BLaER1 (cell line): ENCODE data around the gene GBX1.

Experiments used
- H3K27ac ChIP-seq: shearing (Covaris generic); formaldehyde crosslinking; 2 replicates; pipeline ENCODE4 v1.8.1; 2022
- H3K27me3 ChIP-seq: shearing (Covaris generic); formaldehyde crosslinking; 2 replicates; pipeline ENCODE4 v1.8.1; 2022
- H3K36me3 ChIP-seq: shearing (Covaris generic); formaldehyde crosslinking; 2 replicates; pipeline ENCODE4 v1.8.1; 2022
- H3K4me1 ChIP-seq: shearing (Covaris generic); formaldehyde crosslinking; 2 replicates; pipeline ENCODE4 v1.8.1; 2022
- H3K4me2 ChIP-seq: shearing (Covaris generic); formaldehyde crosslinking; 2 replicates; pipeline ENCODE4 v1.8.1; 2022
- H3K4me3 ChIP-seq: shearing (Covaris generic); formaldehyde crosslinking; 2 replicates; pipeline ENCODE4 v1.8.1; 2022
- H3K9ac ChIP-seq: shearing (Covaris generic); formaldehyde crosslinking; 2 replicates; pipeline ENCODE4 v1.8.1; 2022
- H3K9me3 ChIP-seq: shearing (Covaris generic); formaldehyde crosslinking; 2 replicates; pipeline ENCODE4 v1.8.1; 2022
- H4K20me1 ChIP-seq: shearing (Covaris generic); formaldehyde crosslinking; 2 replicates; pipeline ENCODE4 v1.8.1; 2022
- Cebpa-rat ChIP-seq: shearing (Covaris generic); IDR thresholded peaks from 2 replicates; pipeline ENCODE4 v1.8.1; 2022

GBX1 gene

DNA sequence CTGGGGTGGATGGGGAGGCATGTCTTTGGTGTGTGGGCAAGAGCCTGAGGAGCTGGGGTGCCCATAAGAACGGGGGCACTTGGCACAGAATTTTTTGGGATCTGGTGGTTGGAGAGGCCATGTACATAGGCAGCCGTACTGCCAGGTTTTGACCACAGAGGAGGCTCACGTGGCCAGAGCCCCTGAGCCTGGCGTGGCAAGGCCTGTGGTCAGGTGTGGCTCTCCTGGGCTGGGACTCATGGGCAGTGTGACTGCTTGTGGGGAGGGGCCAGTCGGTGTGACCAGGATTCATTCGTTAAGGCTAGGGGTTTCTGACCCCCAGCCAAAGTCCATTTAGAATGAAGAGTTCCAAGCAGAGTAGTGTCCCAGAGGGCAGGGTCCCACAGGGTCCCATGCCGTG, 43.0 kb downstream of the GBX1 start:
- H3K27me3 ChIP-seq = no peaks in the 10 kb centered on the region
- no peaks in the 10 kb centered on the region for H3K9me3 ChIP-seq
- TF ChIP-seq Cebpa-rat = no peak
- peaks cover 91% of the 10 kb centered on the region for H3K36me3 ChIP-seq
- peaks cover 83% of the 10 kb centered on the region for H4K20me1 ChIP-seq
- no peaks in the 10 kb centered on the region for H3K4me1 ChIP-seq
- no peak overlapping the region for H3K4me3 ChIP-seq
- H3K27ac ChIP-seq = no peak overlapping the region
- no peak overlapping the region for H3K9ac ChIP-seq
- H3K4me2 ChIP-seq = no peak overlapping the region

DNA sequence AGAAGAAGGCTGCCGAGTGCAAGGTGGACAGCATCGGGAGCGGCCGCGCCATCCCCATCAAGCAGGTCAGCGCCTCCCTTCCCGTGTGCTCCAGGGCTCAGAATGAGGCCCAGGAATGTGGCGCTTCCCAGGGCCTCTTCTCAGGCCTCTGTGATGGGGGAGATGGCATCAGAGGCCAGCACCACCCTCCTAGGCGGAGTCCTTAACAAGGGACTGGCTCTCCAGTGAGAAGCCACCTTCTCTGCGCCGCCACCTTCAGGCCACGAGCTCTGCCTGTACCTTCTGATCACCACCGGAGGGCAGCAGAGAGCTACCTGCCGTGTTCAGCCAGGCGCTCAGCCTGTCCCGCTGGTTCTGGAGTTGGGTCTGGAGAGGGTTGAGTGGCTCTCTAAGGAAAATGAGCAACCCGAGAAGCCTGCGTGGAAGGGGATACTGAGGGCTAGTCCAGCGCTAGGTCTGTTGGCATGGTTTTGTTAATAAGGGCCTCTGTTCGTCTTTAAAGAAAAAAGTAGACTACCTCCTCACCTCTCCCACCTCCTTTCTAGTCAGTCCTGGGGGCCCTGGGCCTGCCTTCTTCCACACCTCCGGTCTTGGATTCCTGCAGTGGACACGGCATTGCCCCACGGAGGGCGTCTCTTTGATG, 43.6 kb downstream of the GBX1 start:
- Histone ChIP-seq H3K36me3 (peaks cover 92% of the 10 kb centered on the region), H4K20me1 (peaks cover 89% of the 10 kb centered on the region), H3K4me3 (no peak overlapping the region), H3K9ac (no peak overlapping the region), H3K4me1 (no peaks in the 10 kb centered on the region), H3K27me3 (no peaks in the 10 kb centered on the region), H3K4me2 (no peak overlapping the region), H3K9me3 (no peaks in the 10 kb centered on the region), H3K27ac (no peak overlapping the region)
- TF ChIP-seq Cebpa-rat = no peak

DNA sequence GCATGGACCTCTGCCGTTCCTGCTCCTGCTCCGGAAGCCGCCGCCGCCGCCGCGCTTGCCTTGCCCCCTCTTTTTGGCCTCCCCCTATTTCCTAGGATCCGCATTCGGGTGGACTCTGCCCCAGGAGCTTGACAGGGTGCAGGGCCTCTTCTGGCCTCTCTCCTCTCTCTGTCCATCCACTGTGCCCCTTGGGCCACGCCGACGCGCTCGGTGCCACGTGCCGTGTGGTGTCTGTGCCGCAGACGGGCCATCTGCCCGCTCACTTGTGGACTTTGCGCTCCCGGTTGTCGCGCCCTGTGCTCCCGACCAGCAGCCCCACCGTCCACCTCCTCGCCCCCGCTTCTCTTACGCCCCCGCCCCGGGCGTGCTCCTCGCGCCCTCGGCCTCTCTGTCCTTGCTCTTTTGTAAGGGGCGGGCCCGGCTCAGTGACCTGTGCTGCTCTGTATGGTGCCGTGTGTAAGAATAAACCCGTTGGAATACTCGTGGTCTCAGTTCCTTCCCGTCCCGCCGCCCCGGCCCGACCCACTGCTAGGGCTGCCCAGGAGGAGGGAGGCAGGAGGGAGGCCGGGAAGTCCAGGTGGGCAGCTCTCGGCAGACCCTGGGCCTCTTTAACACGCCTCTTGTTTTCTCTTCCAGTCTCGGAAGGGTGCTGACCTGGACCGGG, 44.2 kb downstream of the GBX1 start:
- Histone ChIP-seq H4K20me1 (peaks cover 94% of the 10 kb centered on the region), H3K4me3 (no peak overlapping the region), H3K27ac (no peak overlapping the region), H3K9me3 (no peaks in the 10 kb centered on the region), H3K36me3 (peaks cover 92% of the 10 kb centered on the region), H3K4me2 (no peak overlapping the region), H3K4me1 (no peaks in the 10 kb centered on the region), H3K9ac (no peak overlapping the region), H3K27me3 (no peaks in the 10 kb centered on the region)
- no peak for TF ChIP-seq Cebpa-rat

DNA sequence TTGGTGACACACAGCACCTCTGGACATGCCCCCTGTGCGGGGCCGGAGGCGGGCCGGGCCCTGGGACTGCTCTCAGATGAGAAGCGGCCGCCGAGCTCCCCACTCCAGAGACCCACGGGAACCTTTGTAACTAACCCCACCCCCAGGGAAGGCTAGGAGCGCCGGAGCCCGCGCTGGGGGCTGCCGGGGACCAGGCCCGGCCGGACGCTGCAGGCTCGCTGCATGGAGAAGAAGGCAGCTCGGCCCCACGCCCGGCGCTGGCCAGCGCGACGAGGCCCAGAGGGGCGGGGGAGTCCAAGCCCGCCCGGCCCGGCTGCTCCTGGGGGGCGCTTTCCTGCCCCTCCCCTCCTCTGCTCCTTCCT, 44.7 kb downstream of the GBX1 start:
- TF ChIP-seq Cebpa-rat = no peak
- Histone ChIP-seq H3K4me2 (no peak overlapping the region), H3K27me3 (no peaks in the 10 kb centered on the region), H3K9me3 (no peaks in the 10 kb centered on the region), H3K27ac (no peak overlapping the region), H3K4me1 (peaks cover under 1% of the 10 kb centered on the region), H3K36me3 (peaks cover 92% of the 10 kb centered on the region), H3K4me3 (no peak overlapping the region), H4K20me1 (peaks cover 94% of the 10 kb centered on the region), H3K9ac (no peak overlapping the region)

DNA sequence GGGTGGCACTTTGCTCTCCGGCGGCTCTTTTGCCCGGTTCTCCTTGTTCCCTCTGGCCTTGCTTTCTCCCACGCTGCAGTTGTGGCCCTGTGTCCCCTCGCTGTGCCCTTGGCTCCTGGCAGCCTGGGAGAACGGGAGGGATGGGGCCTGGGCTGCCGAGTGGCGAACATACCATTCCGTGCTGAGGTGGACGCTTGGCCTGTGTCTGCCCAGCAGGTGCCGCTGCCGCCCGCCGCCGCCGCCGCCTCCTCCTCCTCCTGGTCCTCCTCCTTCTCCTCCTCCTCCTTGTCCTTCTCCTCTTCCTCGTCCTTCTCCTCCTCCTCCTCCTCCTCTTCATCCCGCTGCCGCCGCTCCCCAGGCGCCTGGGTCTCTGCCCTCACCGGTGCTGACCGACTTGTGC, 45.2 kb downstream of the GBX1 start:
- Histone ChIP-seq H3K27ac (no peak overlapping the region), H3K4me2 (no peak overlapping the region), H3K36me3 (peaks cover 92% of the 10 kb centered on the region), H3K4me3 (no peak overlapping the region), H3K27me3 (no peaks in the 10 kb centered on the region), H3K4me1 (peaks cover 6% of the 10 kb centered on the region), H3K9ac (no peak overlapping the region), H3K9me3 (no peaks in the 10 kb centered on the region), H4K20me1 (peaks cover 94% of the 10 kb centered on the region)
- TF ChIP-seq Cebpa-rat = no peak

DNA sequence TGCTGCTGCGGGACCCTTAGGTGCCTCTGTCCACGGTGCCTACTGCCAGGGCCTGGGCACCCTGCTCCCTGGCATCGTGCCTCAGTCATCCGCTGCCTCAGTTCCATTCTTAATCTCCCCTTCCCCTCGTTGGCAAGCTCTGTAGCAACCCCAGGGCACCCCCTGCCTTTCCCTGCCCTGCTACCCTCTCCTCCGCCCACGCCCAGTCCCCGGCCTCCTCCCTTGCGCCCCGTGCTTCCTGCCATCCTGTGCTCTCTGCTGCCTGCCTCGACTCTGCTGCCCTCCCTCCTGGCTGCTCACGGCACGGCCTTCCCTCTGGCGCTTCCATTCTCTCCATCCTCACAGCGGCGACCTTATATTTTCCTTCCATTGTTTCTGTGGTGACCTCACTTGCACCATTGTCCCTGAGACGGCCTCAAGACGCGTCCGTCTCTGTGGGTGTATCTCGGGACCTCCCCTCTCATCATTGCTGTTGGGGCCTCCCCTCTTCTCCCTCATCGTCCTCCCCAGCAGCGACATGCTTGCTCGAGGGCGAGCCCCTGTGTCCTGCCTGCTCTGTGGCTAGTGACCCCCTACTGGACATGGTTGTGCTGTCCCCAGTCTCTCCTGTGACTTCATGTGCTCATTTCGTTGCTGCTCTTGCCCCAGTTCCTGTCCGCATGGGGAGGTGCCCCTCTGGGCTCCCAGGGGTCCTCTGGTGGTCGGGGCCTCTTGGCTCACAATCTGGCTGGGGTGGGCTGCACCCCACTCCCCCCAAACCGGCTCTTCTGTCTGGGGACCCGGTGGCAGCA, 45.9 kb downstream of the GBX1 start:
- H3K36me3 ChIP-seq = peaks cover 93% of the 10 kb centered on the region
- peaks cover 94% of the 10 kb centered on the region for H4K20me1 ChIP-seq
- no peaks in the 10 kb centered on the region for H3K9me3 ChIP-seq
- H3K4me2 ChIP-seq = no peak overlapping the region
- peaks cover 3% of the 10 kb centered on the region; the same call in 1 of the 2 replicates for H3K27me3 ChIP-seq
- TF ChIP-seq Cebpa-rat = no peak
- peaks cover 13% of the 10 kb centered on the region for H3K4me1 ChIP-seq
- H3K4me3 ChIP-seq = no peak overlapping the region
- H3K27ac ChIP-seq = no peak overlapping the region
- no peak overlapping the region for H3K9ac ChIP-seq

DNA sequence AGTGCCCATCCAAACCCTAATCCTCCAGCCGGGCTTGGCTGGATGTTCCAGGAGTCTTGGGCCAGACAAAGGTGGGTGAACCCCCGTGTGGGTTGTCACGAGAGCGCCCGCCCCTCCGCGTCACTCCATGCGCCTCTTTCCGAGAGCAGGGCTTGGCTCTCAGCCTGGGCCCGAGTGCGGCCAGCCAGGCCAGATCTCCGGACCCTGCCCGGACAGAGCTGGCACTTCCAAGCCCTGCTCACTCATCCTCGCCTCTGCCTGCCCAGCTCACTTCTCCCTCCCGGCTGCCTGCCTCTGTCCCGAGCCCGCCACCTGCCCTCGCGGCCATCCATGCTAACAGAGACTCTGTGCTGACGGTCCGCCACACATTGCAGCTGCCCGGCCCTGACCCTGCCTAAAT, 46.6 kb downstream of the GBX1 start:
- Histone ChIP-seq H3K27ac (no peak overlapping the region), H3K4me1 (peaks cover 20% of the 10 kb centered on the region), H3K9ac (no peak overlapping the region), H3K4me2 (no peak overlapping the region), H3K27me3 (peaks cover 10% of the 10 kb centered on the region), H3K4me3 (no peak overlapping the region), H4K20me1 (peaks cover 98% of the 10 kb centered on the region), H3K36me3 (peaks cover 91% of the 10 kb centered on the region), H3K9me3 (no peaks in the 10 kb centered on the region)
- no peak for TF ChIP-seq Cebpa-rat

DNA sequence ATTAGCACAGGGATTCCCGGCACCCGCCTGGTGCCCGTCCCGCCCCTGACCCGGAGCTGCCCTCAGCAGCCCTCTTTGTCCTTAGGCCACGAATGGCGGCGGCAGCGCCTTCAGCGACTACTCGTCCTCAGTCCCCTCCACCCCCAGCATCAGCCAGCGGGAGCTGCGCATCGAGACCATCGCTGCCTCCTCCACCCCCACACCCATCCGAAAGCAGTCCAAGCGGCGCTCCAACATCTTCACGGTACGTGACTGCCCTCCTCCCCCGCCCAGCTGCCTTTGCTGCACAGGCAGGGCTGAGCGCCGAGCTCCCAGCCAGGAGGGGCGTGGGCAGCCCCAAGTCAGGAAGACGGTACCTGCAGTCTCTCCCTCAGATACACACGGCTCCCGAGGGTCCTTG, 47.6 kb downstream of the GBX1 start:
- Histone ChIP-seq H3K9ac (no peak overlapping the region), H3K4me1 (peaks cover 27% of the 10 kb centered on the region), H3K4me3 (no peak overlapping the region), H4K20me1 (peaks cover 98% of the 10 kb centered on the region), H3K4me2 (no peak overlapping the region), H3K9me3 (no peaks in the 10 kb centered on the region), H3K36me3 (peaks cover 81% of the 10 kb centered on the region), H3K27ac (no peak overlapping the region), H3K27me3 (peaks cover 20% of the 10 kb centered on the region)
- TF ChIP-seq Cebpa-rat = no peak

DNA sequence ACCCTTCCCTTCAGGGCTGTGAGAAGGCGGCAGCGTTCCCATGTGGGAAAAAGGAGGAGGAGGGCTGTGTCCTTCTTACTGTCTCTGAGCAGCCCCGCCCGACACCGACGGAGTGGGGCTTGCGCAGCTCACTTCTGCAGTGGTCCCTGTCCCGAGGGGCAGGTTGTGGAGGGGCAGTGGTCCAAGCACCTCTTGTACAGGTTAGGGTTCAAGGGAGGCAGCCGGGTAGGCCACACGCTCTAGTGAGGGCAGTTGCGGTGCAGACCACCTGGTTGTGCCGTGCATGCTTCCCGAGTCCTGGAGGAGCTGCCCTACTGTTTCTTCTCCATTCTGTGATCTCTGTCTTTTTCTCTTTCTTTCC, 48.5 kb downstream of the GBX1 start:
- no peak for TF ChIP-seq Cebpa-rat
- H3K4me1 ChIP-seq = peaks cover 29% of the 10 kb centered on the region
- no peak overlapping the region for H3K4me2 ChIP-seq
- no peak overlapping the region for H3K9ac ChIP-seq
- H3K27me3 ChIP-seq = peaks cover 29% of the 10 kb centered on the region
- H3K9me3 ChIP-seq = no peaks in the 10 kb centered on the region
- H3K4me3 ChIP-seq = no peak overlapping the region
- H4K20me1 ChIP-seq = peaks cover 98% of the 10 kb centered on the region
- peaks cover 79% of the 10 kb centered on the region for H3K36me3 ChIP-seq
- no peak overlapping the region for H3K27ac ChIP-seq
